ENCODE measurements around the gene ERF.

The ERF gene

GRCh38 chr19:42206871-42207755, 47.8 kb downstream of the ERF start:
- ChIA-PET POLR2A (interaction anchor here (0.7 kb wide), 1 partner anchor 10 kb away, joined by 3 read pairs; the partner anchor contains the start of gene DEDD2), CTCF (interaction anchor here (0.7 to 1.5 kb wide), 2 partner anchors 10 to 30 kb away, joined by 5 to 6 read pairs; partner anchors contain the start of gene DEDD2)
- no peak for DNase-seq
- Histone ChIP-seq H3K36me3 (ENCODE audit: control insufficient read depth in 4 of 4, insufficient read depth in 4 of 4, low read length in 3 of 4) (peaks cover 5 to 81% (median 49%) of the 10 kb centered on the region in 4 experiments), H3K27me3 (replicated peaks in 2 of 5; ENCODE audit: control insufficient read depth in 4 of 5, insufficient read depth in 5 of 5, low read length in 4 of 5) (no peaks in the 10 kb centered on the region), H3K4me1 (ENCODE audit: control extremely low read depth in 1 of 4, control insufficient read depth in 4 of 4, insufficient read depth in 4 of 4, low read length in 3 of 4) (peaks cover 7 to 22% (median 14%) of the 10 kb centered on the region in 4 experiments), H3K9me3 (ENCODE audit: control extremely low read depth in 1 of 5, control insufficient read depth in 4 of 5, insufficient read depth in 2 of 5, low read depth in 1 of 5, low read length in 4 of 5) (no peaks in the 10 kb centered on the region), H3K27ac (ENCODE audit: insufficient read depth in 1 of 2, low read depth in 1 of 2, low read length in 2 of 2, poor library complexity in 1 of 2, severe bottlenecking in 2 of 2) (no peak overlapping the region), H3K4me3 (ENCODE audit: control insufficient read depth in 1 of 7, extremely low read depth in 1 of 7, insufficient read depth in 4 of 7, low read depth in 2 of 7, low read length in 6 of 7) (no peak overlapping the region)
- 96% methylated on average over 13 of the region's 14 CpGs for WGBS (ENCODE audit: insufficient coverage)

- H3K9me3 ChIP-seq (ENCODE audit: control extremely low read depth in 1 of 5, control insufficient read depth in 4 of 5, insufficient read depth in 2 of 5, low read depth in 1 of 5, low read length in 4 of 5): no peaks in the 10 kb centered on the region
- no peak overlapping the region for H3K4me3 ChIP-seq (ENCODE audit: control insufficient read depth in 1 of 7, extremely low read depth in 1 of 7, insufficient read depth in 4 of 7, low read depth in 2 of 7, low read length in 6 of 7)
- CTCF ChIA-PET: no interaction called here
- peaks cover 3 to 66% (median 46%) of the 10 kb centered on the region in 4 experiments for H3K36me3 ChIP-seq (ENCODE audit: control insufficient read depth in 4 of 4, insufficient read depth in 4 of 4, low read length in 3 of 4)
- H3K4me1 ChIP-seq (ENCODE audit: control extremely low read depth in 1 of 4, control insufficient read depth in 4 of 4, insufficient read depth in 4 of 4, low read length in 3 of 4): peaks cover 22 to 46% (median 38%) of the 10 kb centered on the region in 4 experiments
- H3K27ac ChIP-seq (ENCODE audit: insufficient read depth in 1 of 2, low read depth in 1 of 2, low read length in 2 of 2, poor library complexity in 1 of 2, severe bottlenecking in 2 of 2): no peak overlapping the region
- H3K27me3 ChIP-seq (replicated peaks in 2 of 5; ENCODE audit: control insufficient read depth in 4 of 5, insufficient read depth in 5 of 5, low read length in 4 of 5): no peaks in the 10 kb centered on the region
- WGBS (ENCODE audit: insufficient coverage): 93% methylated on average over 3 of the region's 6 CpGs
- POLR2A ChIA-PET: no interaction called here
- DNase-seq: no peak
Measured at GRCh38 chr19:42204664-42205063, 50.3 kb downstream of the ERF start.

GRCh38 chr19:42203700-42204099, 51.2 kb downstream of the ERF start:
- DNase-seq: no peak
- CTCF ChIA-PET: interaction anchor here (0.7 kb wide), 1 partner anchor 102 kb away, joined by 3 read pairs; no protein-coding TSS in a partner anchor
- Histone ChIP-seq H3K27ac (ENCODE audit: insufficient read depth in 1 of 2, low read depth in 1 of 2, low read length in 2 of 2, poor library complexity in 1 of 2, severe bottlenecking in 2 of 2) (no peak overlapping the region), H3K4me3 (ENCODE audit: control insufficient read depth in 1 of 7, extremely low read depth in 1 of 7, insufficient read depth in 4 of 7, low read depth in 2 of 7, low read length in 6 of 7) (no peak overlapping the region), H3K27me3 (replicated peaks in 2 of 5; ENCODE audit: control insufficient read depth in 4 of 5, insufficient read depth in 5 of 5, low read length in 4 of 5) (no peaks in the 10 kb centered on the region), H3K9me3 (ENCODE audit: control extremely low read depth in 1 of 5, control insufficient read depth in 4 of 5, insufficient read depth in 2 of 5, low read depth in 1 of 5, low read length in 4 of 5) (no peaks in the 10 kb centered on the region), H3K4me1 (ENCODE audit: control extremely low read depth in 1 of 4, control insufficient read depth in 4 of 4, insufficient read depth in 4 of 4, low read length in 3 of 4) (peaks cover 23 to 56% (median 48%) of the 10 kb centered on the region in 4 experiments), H3K36me3 (ENCODE audit: control insufficient read depth in 4 of 4, insufficient read depth in 4 of 4, low read length in 3 of 4) (peaks cover 3 to 62% (median 42%) of the 10 kb centered on the region in 4 experiments)
- POLR2A ChIA-PET: no interaction called here
- 100% methylated on average over 2 of the region's 2 CpGs for WGBS (ENCODE audit: insufficient coverage)

GRCh38 chr19:42202290-42202880, 52.5 kb downstream of the ERF start:
- Histone ChIP-seq H3K4me3 (ENCODE audit: control insufficient read depth in 1 of 7, extremely low read depth in 1 of 7, insufficient read depth in 4 of 7, low read depth in 2 of 7, low read length in 6 of 7) (peak overlapping the region in 3 of 7 experiments; percentile 27 to 60 (median 58)), H3K9me3 (ENCODE audit: control extremely low read depth in 1 of 5, control insufficient read depth in 4 of 5, insufficient read depth in 2 of 5, low read depth in 1 of 5, low read length in 4 of 5) (no peaks in the 10 kb centered on the region), H3K4me1 (ENCODE audit: control extremely low read depth in 1 of 4, control insufficient read depth in 4 of 4, insufficient read depth in 4 of 4, low read length in 3 of 4) (peaks cover 29 to 63% (median 57%) of the 10 kb centered on the region in 4 experiments), H3K27ac (ENCODE audit: insufficient read depth in 1 of 2, low read depth in 1 of 2, low read length in 2 of 2, poor library complexity in 1 of 2, severe bottlenecking in 2 of 2) (peak overlapping the region; percentile 27 to 73), H3K27me3 (replicated peaks in 2 of 5; ENCODE audit: control insufficient read depth in 4 of 5, insufficient read depth in 5 of 5, low read length in 4 of 5) (no peaks in the 10 kb centered on the region), H3K36me3 (ENCODE audit: control insufficient read depth in 4 of 4, insufficient read depth in 4 of 4, low read length in 3 of 4) (peaks cover 3 to 52% (median 34%) of the 10 kb centered on the region in 4 experiments)
- ChIA-PET CTCF (interaction anchor here (0.8 to 2.0 kb wide), 6 partner anchors 17 to 79 kb away, joined by 3 to 7 read pairs (median 4); partner anchors contain the start of genes POU2F2 and ZNF526), POLR2A (no interaction called here)
- 73% methylated on average over 4 of the region's 5 CpGs for WGBS (ENCODE audit: insufficient coverage)
- DNase-seq: no peak

- peaks cover 3 to 49% (median 29%) of the 10 kb centered on the region in 4 experiments for H3K36me3 ChIP-seq (ENCODE audit: control insufficient read depth in 4 of 4, insufficient read depth in 4 of 4, low read length in 3 of 4)
- ChIA-PET CTCF (interaction anchor here (0.8 to 2.0 kb wide), 11 partner anchors 14 to 99 kb away, joined by 3 to 7 read pairs (median 3); partner anchors contain the start of genes GSK3A, POU2F2 and ZNF526), POLR2A (interaction anchor here (0.7 kb wide), 1 partner anchor 43 kb away, joined by 3 read pairs; no protein-coding TSS in a partner anchor)
- WGBS (ENCODE audit: insufficient coverage): 22% methylated on average over 5 of the region's 6 CpGs
- no peaks in the 10 kb centered on the region for H3K27me3 ChIP-seq (replicated peaks in 2 of 5; ENCODE audit: control insufficient read depth in 4 of 5, insufficient read depth in 5 of 5, low read length in 4 of 5)
- H3K4me1 ChIP-seq (ENCODE audit: control extremely low read depth in 1 of 4, control insufficient read depth in 4 of 4, insufficient read depth in 4 of 4, low read length in 3 of 4): peaks cover 35 to 70% (median 64%) of the 10 kb centered on the region in 4 experiments
- peak; percentile 68 to 94 (median 94) for DNase-seq
- no peaks in the 10 kb centered on the region for H3K9me3 ChIP-seq (ENCODE audit: control extremely low read depth in 1 of 5, control insufficient read depth in 4 of 5, insufficient read depth in 2 of 5, low read depth in 1 of 5, low read length in 4 of 5)
- peak overlapping the region in 4 of 7 experiments; percentile 20 to 60 (median 47) for H3K4me3 ChIP-seq (ENCODE audit: control insufficient read depth in 1 of 7, extremely low read depth in 1 of 7, insufficient read depth in 4 of 7, low read depth in 2 of 7, low read length in 6 of 7)
- H3K27ac ChIP-seq (ENCODE audit: insufficient read depth in 1 of 2, low read depth in 1 of 2, low read length in 2 of 2, poor library complexity in 1 of 2, severe bottlenecking in 2 of 2): peak overlapping the region; percentile 27 to 73
Measured at GRCh38 chr19:42201489-42202289, 53.2 kb downstream of the ERF start.

- WGBS (ENCODE audit: insufficient coverage): 79% methylated on average over 3 of the region's 5 CpGs
- Histone ChIP-seq H3K4me1 (ENCODE audit: control extremely low read depth in 1 of 4, control insufficient read depth in 4 of 4, insufficient read depth in 4 of 4, low read length in 3 of 4) (peaks cover 35 to 76% (median 70%) of the 10 kb centered on the region in 4 experiments), H3K9me3 (ENCODE audit: control extremely low read depth in 1 of 5, control insufficient read depth in 4 of 5, insufficient read depth in 2 of 5, low read depth in 1 of 5, low read length in 4 of 5) (no peaks in the 10 kb centered on the region), H3K27ac (ENCODE audit: insufficient read depth in 1 of 2, low read depth in 1 of 2, low read length in 2 of 2, poor library complexity in 1 of 2, severe bottlenecking in 2 of 2) (peak overlapping the region in 1 of 2 experiments; percentile 55), H3K27me3 (replicated peaks in 2 of 5; ENCODE audit: control insufficient read depth in 4 of 5, insufficient read depth in 5 of 5, low read length in 4 of 5) (no peaks in the 10 kb centered on the region), H3K36me3 (ENCODE audit: control insufficient read depth in 4 of 4, insufficient read depth in 4 of 4, low read length in 3 of 4) (peaks cover 3 to 42% (median 24%) of the 10 kb centered on the region in 4 experiments), H3K4me3 (ENCODE audit: control insufficient read depth in 1 of 7, extremely low read depth in 1 of 7, insufficient read depth in 4 of 7, low read depth in 2 of 7, low read length in 6 of 7) (peak overlapping the region in 6 of 7 experiments; percentile 27 to 60 (median 48))
- ChIA-PET CTCF (interaction anchor here (1.1 to 4.4 kb wide), 10 partner anchors 8 to 68 kb away, joined by 3 to 35 read pairs (median 5); partner anchors contain the start of genes GSK3A, POU2F2 and ZNF526), POLR2A (interaction anchor here (1.0 kb wide), 1 partner anchor 20 kb away, joined by 3 read pairs; the partner anchor contains the start of gene ZNF526)
- DNase-seq: no peak
Measured at GRCh38 chr19:42200116-42200715, 54.7 kb downstream of the ERF start.
